HG03139 (cell line): ENCODE results near the gene ORM1.
"Not testable (repeated sequence)": the region's sequence is repeated elsewhere in the genome, so short reads cannot be mapped to it uniquely, and the experiment has no call there.

ENCODE experiments used
- ATAC-seq: cut with Tn5 transposase; IDR thresholded peaks from one replicate; pipeline ENCODE4 v1.9.1; 2021; ENCODE audit not compliant: unreplicated experiment

The ORM1 gene

GRCh38 chr9:114322160-114322818 is 609 bp upstream of the ORM1 start:
- ATAC-seq: not testable (repeated sequence)

DNA sequence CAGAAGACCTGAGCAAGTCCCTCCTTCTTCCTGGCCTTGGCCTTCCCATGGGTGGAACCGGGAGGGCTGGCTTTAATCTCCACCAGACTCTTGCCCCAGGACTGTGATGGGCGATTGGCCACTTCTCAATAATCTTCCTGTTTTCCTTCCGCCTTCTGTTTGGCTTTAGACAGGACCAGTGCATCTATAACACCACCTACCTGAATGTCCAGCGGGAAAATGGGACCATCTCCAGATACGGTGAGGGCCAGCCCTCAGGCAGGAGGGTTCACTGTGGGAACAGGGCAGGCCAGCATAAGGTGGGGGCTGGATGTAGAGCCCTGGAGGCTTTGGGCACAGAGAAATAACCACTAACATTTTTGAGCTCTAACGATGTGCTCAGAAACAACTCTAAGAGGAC is 951 bp downstream of the ORM1 start:
- ATAC-seq: not testable (repeated sequence)

GRCh38 chr9:114324492-114324891 is 1.6 kb downstream of the ORM1 start:
- ATAC-seq: no peak

DNA sequence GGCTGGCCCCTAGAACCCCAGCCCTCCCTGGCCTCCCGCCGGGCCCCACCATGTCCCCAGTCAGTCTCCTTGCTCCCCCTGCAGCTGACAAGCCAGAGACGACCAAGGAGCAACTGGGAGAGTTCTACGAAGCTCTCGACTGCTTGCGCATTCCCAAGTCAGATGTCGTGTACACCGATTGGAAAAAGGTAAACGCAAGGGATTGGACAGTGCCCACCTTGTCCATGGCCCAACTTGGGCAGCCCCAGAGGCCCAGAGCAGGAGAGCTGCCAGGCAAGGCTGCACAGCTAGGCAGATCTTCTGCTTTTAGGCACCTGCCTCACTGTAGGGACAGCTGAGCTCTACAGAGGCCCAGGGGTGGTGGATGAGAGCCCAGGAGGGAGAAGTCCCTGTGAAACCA is 2.1 kb downstream of the ORM1 start:
- not testable (repeated sequence) for ATAC-seq

- ATAC-seq: not testable (repeated sequence)
Measured at GRCh38 chr9:114325684-114326254, 2.9 kb downstream of the ORM1 start.

GRCh38 chr9:114327749-114328148 is 4.9 kb downstream of the ORM1 start:
- ATAC-seq: no peak

GRCh38 chr9:114328357-114328820 is 5.5 kb downstream of the ORM1 start:
- not testable (repeated sequence) for ATAC-seq

- not testable (repeated sequence) for ATAC-seq
Measured at GRCh38 chr9:114328937-114329624, 6.2 kb downstream of the ORM1 start.

- not testable (repeated sequence) for ATAC-seq
Measured at GRCh38 chr9:114329625-114330022, 6.7 kb downstream of the ORM1 start, which contains the start of gene ORM2. Gene ORM2 (plus strand): TSS chr9:114329869. CDS start chr9:114329905, 36 bp downstream.

- no peak for ATAC-seq
Measured at GRCh38 chr9:114330636-114331035, 7.7 kb downstream of the ORM1 start.

GRCh38 chr9:114331229-114332195 is 8.6 kb downstream of the ORM1 start:
- not testable (repeated sequence) for ATAC-seq

DNA sequence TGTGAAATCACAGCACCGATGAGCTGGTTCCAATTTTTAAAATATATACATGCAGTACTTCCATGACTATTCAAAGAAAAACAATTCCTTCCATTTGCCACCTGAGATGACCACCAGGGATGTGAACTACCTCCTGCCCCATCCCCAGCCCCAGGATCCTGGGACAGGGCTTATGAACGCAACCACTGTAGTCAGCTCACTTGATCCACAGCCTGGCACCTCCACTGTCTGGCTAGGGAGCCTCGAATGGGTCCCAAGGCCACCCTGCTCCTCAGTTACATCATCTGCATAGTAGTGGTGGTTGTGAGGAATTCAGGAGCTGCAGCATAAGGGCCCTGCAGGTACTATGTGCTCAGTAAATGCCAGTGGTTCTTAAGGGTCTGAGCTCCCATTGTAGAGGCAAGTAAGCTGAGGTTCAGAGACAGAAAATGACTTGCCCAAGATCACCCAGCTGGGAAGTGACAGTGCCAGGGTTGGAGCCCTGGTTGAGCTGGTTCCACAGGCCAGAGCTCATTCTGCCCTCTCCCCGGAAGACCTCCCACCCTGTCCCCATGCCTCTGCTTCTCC is 9.7 kb downstream of the ORM1 start:
- not testable (repeated sequence) for ATAC-seq

DNA sequence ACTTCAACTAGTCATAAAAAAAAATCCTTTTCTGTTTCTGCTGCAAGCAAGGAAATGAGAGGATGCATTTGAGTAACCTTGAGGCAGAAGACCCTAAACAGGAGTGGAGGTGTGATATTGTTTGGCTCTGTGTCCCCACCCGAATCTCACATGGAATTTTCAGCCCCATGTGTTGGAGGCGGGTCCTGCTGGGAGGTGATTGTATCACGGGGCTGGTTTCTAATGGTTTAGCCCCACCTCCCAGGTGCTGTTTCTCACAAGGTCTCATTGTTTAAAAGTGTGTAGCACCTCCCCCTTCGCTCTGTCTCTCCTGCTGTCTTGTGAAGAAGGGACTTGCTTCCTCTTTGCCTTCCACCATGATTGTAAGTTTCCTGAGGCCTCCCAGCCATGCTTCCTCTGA is 10.8 kb downstream of the ORM1 start:
- not testable (repeated sequence) for ATAC-seq

DNA sequence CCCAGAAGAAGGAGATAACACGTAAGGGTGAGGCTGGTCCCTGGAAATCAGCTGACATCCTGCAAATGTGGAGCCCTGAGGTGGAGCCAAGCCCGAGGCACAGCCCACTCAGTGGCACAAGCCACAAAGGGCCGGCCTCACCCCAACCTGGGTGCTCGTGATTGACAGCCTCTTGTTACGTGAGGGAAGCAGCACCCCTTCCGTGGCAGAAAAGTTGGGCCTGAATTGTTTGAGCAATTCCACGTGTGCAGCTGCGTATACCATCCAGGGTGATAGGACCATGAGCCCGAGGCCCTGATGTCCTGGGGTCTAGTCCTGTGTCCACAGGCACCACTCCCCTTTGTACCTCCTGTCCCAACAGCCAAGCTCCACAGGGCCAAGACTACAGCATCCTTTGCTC is 11.6 kb downstream of the ORM1 start:
- no peak for ATAC-seq

- ATAC-seq: no peak
Measured at GRCh38 chr9:114335745-114336144, 12.8 kb downstream of the ORM1 start.

DNA sequence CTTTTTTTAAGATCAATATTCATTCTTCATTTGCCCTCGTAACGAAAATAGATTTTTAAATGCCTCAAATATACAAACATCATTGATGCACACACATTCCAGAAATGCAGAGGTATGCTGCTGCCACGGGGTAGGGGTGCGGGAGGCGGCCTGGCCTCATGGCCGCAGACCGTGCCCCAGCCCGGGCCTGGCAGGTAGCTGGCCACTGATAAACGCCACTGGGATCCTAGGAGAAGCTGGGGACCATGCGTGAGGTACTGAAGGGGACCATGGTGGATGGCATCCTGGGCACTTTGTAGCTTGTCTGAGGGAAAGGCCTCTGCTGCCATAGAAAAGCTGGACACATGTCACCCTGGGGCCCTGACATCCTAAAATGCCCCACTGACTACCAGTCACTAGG is 13.3 kb downstream of the ORM1 start:
- no peak for ATAC-seq

DNA sequence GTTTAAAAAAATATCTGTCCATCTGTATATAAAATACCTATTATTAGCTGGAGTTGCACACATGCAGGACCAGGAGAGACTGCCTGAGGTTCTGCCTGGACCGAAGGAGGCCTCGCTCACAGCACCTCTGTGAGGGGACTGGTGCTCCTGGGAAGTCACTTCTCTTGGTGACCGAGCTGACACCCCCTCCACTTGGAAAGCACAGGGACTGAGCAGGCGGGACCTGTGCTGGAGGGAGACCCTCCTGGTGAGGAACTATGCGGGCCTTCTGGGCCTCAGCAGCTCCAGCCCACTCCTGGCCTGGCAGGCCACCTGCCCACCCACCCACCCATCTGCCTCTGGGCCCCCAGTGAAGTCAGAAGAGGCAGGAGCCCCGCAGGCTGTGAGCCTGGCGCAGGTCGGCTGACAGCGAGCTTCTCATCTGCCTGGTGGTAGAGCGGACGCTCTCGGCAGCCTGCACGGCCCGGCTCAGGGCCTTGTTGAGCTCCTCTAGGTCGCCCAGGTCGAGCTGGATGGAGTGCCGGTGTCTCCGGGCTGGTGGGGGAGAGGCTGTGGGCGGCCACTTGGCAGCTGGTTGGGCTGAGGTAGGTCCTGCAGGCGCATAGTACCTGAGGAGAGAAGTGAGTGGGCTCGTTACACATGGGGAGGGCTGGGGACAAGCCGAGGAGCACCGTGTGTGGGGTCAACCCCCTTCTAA is 13.9 kb downstream of the ORM1 start:
- no peak for ATAC-seq

DNA sequence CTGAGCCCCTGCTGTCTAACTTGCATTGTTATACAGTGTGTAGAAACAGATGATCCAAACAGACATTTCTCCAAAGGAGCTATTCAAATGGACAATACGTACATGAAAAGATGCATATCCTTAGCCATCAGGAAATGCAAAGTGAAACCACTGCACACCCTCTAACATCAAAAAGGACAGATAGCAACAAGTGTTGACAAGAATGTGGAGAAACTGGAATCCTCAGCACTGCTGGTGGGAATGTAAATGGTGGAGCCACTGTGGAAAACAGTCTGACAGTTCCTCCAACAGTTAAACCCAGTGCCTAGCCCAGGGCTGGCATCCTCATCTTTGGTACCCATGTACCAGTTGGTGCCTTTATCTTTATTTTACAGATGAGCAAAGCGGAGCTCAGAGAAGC is 15.3 kb downstream of the ORM1 start:
- ATAC-seq: no peak

DNA sequence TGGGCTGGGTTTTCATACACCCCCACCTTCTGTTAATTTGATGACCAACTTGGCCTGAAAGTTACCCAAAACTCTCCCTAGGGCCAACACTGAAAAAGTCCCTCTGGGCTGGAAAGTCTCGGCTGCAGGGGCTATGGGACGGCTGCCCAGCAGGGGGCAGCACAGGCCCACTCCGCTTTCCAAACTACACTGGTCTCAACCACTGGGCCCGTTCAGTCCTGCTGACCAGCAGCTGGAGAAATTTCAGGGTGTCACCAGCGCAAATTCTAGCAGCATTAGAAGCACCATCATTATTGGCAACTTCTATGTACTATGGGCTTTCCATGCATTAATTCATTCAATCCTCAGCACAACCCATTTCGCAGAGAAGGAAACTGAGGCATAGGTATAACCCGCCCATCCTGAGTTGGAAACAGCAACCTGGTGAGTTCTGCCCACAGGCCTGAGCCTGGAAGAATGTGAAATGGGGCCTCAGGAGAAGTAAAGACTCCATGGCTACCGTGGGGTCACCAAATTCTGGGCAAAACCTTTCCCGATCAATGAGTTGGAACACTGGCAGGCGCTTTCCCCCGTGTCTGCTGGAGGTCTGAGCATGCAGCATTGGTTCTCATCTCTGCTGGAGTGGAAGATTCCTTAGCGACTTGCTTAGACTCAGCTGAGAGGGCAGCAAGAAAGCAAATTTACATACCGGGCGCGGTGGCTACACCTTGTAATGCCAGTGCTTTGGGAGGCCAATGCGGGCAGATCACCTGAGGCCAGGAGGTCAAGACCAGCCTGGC is 16.4 kb downstream of the ORM1 start:
- no peak for ATAC-seq
